Measurements from ENCODE around the gene HDAC7. TPM values are rescaled to one million over a fixed set of nuclear protein-coding genes. Genes with fewer than 3 reads are reported as not detected.

The HDAC7 gene
- total and polyA plus RNA-seq, 2 of the 13 experiments (the other 11 are each of a cell fraction or from before 2014, with no cell fraction given): 4.6 to 10.8 TPM

- Histone ChIP-seq H3K4me3 (replicated peaks in 1 of 3; ENCODE audit: insufficient read depth in 1 of 3, low read depth in 2 of 3, low read length in 3 of 3) (peak overlapping the region in 2 of 3 experiments; percentile 45 to 55; a peak in 2 of 6 replicates), H3K79me2 (ENCODE audit: insufficient read depth, low read length) (peaks cover 1% of the 10 kb centered on the region), H3K36me3 (replicated peaks in 1 of 2; ENCODE audit: control insufficient read depth in 1 of 2, insufficient read depth in 2 of 2, low read length in 2 of 2) (no peaks in the 10 kb centered on the region), H3K9me3 (ENCODE audit: low read length) (no peaks in the 10 kb centered on the region), H3K9ac (ENCODE audit: insufficient read depth, low read depth, low read length) (no peak overlapping the region), H3K4me1 (ENCODE audit: insufficient read depth, low read length) (peaks cover 27% of the 10 kb centered on the region), H3K27ac (ENCODE audit: extremely low read length, insufficient read depth, low read length) (no peak overlapping the region), H3K27me3 (ENCODE audit: control insufficient read depth in 1 of 2, insufficient read depth in 2 of 2, low read length in 2 of 2) (no peaks in the 10 kb centered on the region), H3K4me2 (ENCODE audit: low read depth, low read length) (peak overlapping the region; percentile 45), H2AFZ (ENCODE audit: low read length) (no peak overlapping the region), H4K20me1 (ENCODE audit: insufficient read depth, low read length) (peaks cover 4% of the 10 kb centered on the region; the same call in 1 of the 2 replicates)
- BruUV-seq (replicated peaks): no TSS peak
- ChIA-PET CTCF (ENCODE audit: low intra/inter-chr PET ratio, low total read pairs) (no interaction called here), POLR2A (interaction anchor here (1.5 kb wide), 1 partner anchor 7 kb away, joined by 5 read pairs; no protein-coding TSS in a partner anchor)
- TF ChIP-seq TAF1 (CRISPR knock-in tag; IDR thresholded peaks at IDR 0.05) (no peak), XRCC5 (optimal IDR thresholded peaks at IDR 0.05; ENCODE audit: low read length) (no peak), ZNF432 (CRISPR knock-in tag; IDR thresholded peaks at IDR 0.05; ENCODE audit: borderline replicate concordance) (no peak), ZFX (CRISPR knock-in tag; IDR thresholded peaks at IDR 0.05; ENCODE audit: low read depth) (0 out of 2 replicates have a peak, but pooled peaks have one; percentile 9), ZNF512 (CRISPR knock-in tag; IDR thresholded peaks at IDR 0.05) (no peak)
- no peak for DNase-seq (ENCODE audit: low spot score)
- peak; percentile 7; the same call in 2 of the 3 replicates for ATAC-seq
- intact Hi-C loops (cut with micrococcal nuclease; ENCODE audit: unreplicated experiment) (no loop called here), in situ Hi-C loops (cut with HindIII; ENCODE audit: extremely low pct_ligation_motif_present, low pct_unique_long_range_greater_than_20kb) (no loop called here)
- FAIRE-seq: no peak
- 80% methylated on average over 8 of the region's 9 CpGs for WGBS (ENCODE audit: low lambda C conversion rate)
These were observed 6.0 kb downstream of the HDAC7 start for GRCh38 chr12:47813511-47814196.

Data from HepG2 (cell line).